SU-DHL-6 (cell line): Measurements from ENCODE around the gene PLXNC1.

Experiments
- EZH2phosphoT487 ChIP-seq: fragments of 200-600 bp; sonication (generic), shearing (Covaris generic); conservative IDR thresholded peaks from 2 replicates; pipeline ENCODE4 v1.6.1; 2018; ENCODE audit warnings: mild to moderate bottlenecking, antibody characterized with exemption, low read length, moderate library complexity, mixed read lengths
- TF ChIP-seq, protein P1 (sequence below): fragments of 200-600 bp; sonication (generic); IDR thresholded peaks from one replicate; pipeline ENCODE4 v1.5.1; 2017; ENCODE audit warnings: antibody characterized with exemption, mild to moderate bottlenecking, low read length, moderate library complexity; ENCODE audit not compliant: insufficient read depth, poor library complexity, severe bottlenecking

DNA sequence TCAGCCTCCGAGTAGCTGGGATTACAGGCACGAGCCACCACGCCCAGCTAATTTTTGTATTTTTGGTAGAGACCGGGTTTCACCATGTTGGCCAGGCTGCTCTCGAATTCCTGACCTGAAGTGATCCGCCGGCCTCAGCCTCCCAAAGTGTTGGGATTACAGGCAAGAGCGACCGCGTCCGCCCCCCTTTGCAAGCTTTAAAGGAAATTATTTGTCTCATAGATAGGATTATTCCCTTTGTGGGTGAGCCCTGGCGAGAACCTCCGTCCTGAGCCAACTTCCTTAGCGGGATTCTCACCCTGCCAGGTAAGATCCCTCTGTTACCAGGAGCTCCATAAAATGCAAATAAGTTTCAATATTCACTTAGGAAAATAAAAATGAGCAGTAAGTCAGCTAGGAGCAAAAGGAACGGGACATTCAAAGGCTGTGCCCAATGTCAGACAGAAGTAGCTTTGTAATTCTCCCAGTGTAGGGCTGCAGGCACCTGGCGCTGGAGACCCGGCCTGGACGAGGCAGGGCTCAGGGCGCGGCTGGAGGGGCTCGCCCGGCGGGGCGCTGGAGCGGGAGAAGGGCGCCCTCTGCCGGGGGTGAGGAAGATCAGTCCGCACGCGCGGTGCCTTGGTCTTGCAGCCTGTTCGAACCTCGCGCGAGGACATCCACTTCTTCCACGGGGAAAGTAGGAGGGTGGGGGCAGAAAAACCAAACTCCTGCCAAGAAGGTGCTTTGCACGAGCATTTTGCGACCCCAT lies 47.2 kb upstream of the PLXNC1 start:
- TF ChIP-seq, protein P1, sequence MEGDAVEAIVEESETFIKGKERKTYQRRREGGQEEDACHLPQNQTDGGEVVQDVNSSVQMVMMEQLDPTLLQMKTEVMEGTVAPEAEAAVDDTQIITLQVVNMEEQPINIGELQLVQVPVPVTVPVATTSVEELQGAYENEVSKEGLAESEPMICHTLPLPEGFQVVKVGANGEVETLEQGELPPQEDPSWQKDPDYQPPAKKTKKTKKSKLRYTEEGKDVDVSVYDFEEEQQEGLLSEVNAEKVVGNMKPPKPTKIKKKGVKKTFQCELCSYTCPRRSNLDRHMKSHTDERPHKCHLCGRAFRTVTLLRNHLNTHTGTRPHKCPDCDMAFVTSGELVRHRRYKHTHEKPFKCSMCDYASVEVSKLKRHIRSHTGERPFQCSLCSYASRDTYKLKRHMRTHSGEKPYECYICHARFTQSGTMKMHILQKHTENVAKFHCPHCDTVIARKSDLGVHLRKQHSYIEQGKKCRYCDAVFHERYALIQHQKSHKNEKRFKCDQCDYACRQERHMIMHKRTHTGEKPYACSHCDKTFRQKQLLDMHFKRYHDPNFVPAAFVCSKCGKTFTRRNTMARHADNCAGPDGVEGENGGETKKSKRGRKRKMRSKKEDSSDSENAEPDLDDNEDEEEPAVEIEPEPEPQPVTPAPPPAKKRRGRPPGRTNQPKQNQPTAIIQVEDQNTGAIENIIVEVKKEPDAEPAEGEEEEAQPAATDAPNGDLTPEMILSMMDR, result peak; percentile 66
- TF ChIP-seq EZH2phosphoT487, result no peak
